Muscle of leg (tissue), 16 donors: Measurements from ENCODE around the gene LDB2. TPM values are rescaled to one million over a fixed set of nuclear protein-coding genes. Genes with fewer than 3 reads are reported as not detected.
A peak's percentile ranks its signal among the peaks of the same experiment; 100 is the strongest.
"Not testable (repeated sequence)": the region's sequence is repeated elsewhere in the genome, so short reads cannot be mapped to it uniquely, and the experiment has no call there.

Experiments used
- DNase-seq: peaks from one replicate; pipeline ENCODE4 v3.0.0; 2013
- H3K27ac ChIP-seq: one replicate; pipeline ENCODE4 v1.5.1; 2013; ENCODE audit warnings: mild to moderate bottlenecking, low read length, control low read depth
- H3K27me3 ChIP-seq: one replicate; pipeline ENCODE4 v1.6.1; 2013; ENCODE audit warnings: low read length; ENCODE audit not compliant: control insufficient read depth, insufficient read depth
- H3K36me3 ChIP-seq: one replicate; pipeline ENCODE4 v1.6.1; 2013; ENCODE audit warnings: low read length; ENCODE audit not compliant: control insufficient read depth, insufficient read depth
- H3K4me1 ChIP-seq: one replicate; pipeline ENCODE4 v1.6.1; 2013; ENCODE audit warnings: low read length; ENCODE audit not compliant: control insufficient read depth, insufficient read depth
- H3K4me3 ChIP-seq: one replicate; pipeline ENCODE4 v1.5.1; 2013; ENCODE audit warnings: low read length, control low read depth
- H3K9me3 ChIP-seq: replicated peaks from 2 replicates; pipeline ENCODE4 v1.6.1; 2013; ENCODE audit warnings: low read depth, low read length; ENCODE audit not compliant: control insufficient read depth
- WGBS: methylation state at CpG from one replicate; pipeline ENCODE4 v1.1.5; 2013; ENCODE audit warnings: missing lambda C conversion rate; ENCODE audit not compliant: insufficient coverage; 5-methylcytosine and 5-hydroxymethylcytosine counted together
- long read RNA-seq, 11 donors: transcript quantifications; one replicate each; lab custom pipeline, GENCODE V29; 2026
- polyA plus RNA-seq, 8 donors: library from polyadenylated mRNA; unstranded; fragments of 120-200 nt; gene quantifications; one replicate each; pipeline versions ENCODE4 v1.2.1 to v1.2.3, GENCODE V29; 2013; ENCODE audit warnings: inconsistent platforms in 1 of 8, low replicate concordance in 1 of 8; ENCODE audit not compliant: insufficient read length in 8 of 8, insufficient read depth in 1 of 8
- total RNA-seq: library from RNA; stranded (reverse); fragments of 120-200 nt; gene quantifications from one replicate; pipeline ENCODE4 v1.2.4, GENCODE V29; 2013

The LDB2 gene
- total RNA-seq (48.3 TPM), polyA plus RNA-seq (10 to 100 TPM; 38.5 to 57.2 (median 49.2) TPM)
- long read RNA-seq, donor 1, partial matches to known transcripts = 0 of 3 reads
- long read RNA-seq, donor 1, other reads (novel, unspliced or antisense) = 0 of 3 reads
- long read RNA-seq, donor 2, partial matches to known transcripts = 0 of 1 reads
- long read RNA-seq, donor 2, other reads (novel, unspliced or antisense) = 0 of 1 reads
- long read RNA-seq, donor 3, partial matches to known transcripts = 0 of 7 reads
- long read RNA-seq, donor 3, other reads (novel, unspliced or antisense) = 0 of 7 reads
- long read RNA-seq, donor 4, partial matches to known transcripts = 0 of 5 reads
- long read RNA-seq, donor 4, other reads (novel, unspliced or antisense) = 0 of 5 reads
- long read RNA-seq, donor 5, transcript LDB2-202 (9 exons, 2,476 nt) = major isoform, 7 of 21 reads
- long read RNA-seq, donor 5, transcript LDB2-201 (8 exons, 2,548 nt) = minor isoform, 5 of 21 reads
- long read RNA-seq, donor 5, partial matches to known transcripts = 5 of 21 reads
- long read RNA-seq, donor 5, other reads (novel, unspliced or antisense) = 0 of 21 reads
- long read RNA-seq, donor 6, partial matches to known transcripts = 0 of 2 reads
- long read RNA-seq, donor 6, other reads (novel, unspliced or antisense) = 0 of 2 reads
- long read RNA-seq, donor 7, partial matches to known transcripts = 22 of 27 reads
- long read RNA-seq, donor 7, other reads (novel, unspliced or antisense) = 0 of 27 reads
- long read RNA-seq, donor 8, partial matches to known transcripts = 0 of 5 reads
- long read RNA-seq, donor 8, other reads (novel, unspliced or antisense) = 0 of 5 reads
- long read RNA-seq, donor 9, partial matches to known transcripts = 8 of 11 reads
- long read RNA-seq, donor 9, other reads (novel, unspliced or antisense) = 0 of 11 reads
- long read RNA-seq, donor 10, partial matches to known transcripts = 0 of 6 reads
- long read RNA-seq, donor 10, other reads (novel, unspliced or antisense) = 0 of 6 reads
- long read RNA-seq, donor 11 = 0 reads

GRCh38 chr4:16897991-16898827 is at the start of gene LDB2:
TSS of gene LDB2 (minus strand) at chr4:16898645.
- peak; percentile 96 for DNase-seq
- Histone ChIP-seq H3K9me3 (no peaks in the 10 kb centered on the region), H3K27ac (peak within 1 kb of the TSS; percentile 86), H3K4me3 (peak within 1 kb of the TSS; percentile 65), H3K4me1 (peaks cover 4% of the 10 kb centered on the region), H3K36me3 (no peaks in the 10 kb centered on the region), H3K27me3 (no peaks in the 10 kb centered on the region)
- WGBS = 0% methylated on average over 7 of the region's 18 CpGs

- H3K4me3 ChIP-seq = no peak overlapping the region
- no peaks in the 10 kb centered on the region for H3K9me3 ChIP-seq
These were observed 44.0 kb upstream of the LDB2 start for GRCh38 chr4:16942491-16942890.

GRCh38 chr4:16939178-16939577 is 40.7 kb upstream of the LDB2 start:
- WGBS = no CpG with 5 or more reads among the region's 2 CpGs
- no peaks in the 10 kb centered on the region for H3K9me3 ChIP-seq
- no peaks in the 10 kb centered on the region for H3K4me1 ChIP-seq
- H3K27ac ChIP-seq = no peak overlapping the region
- no peaks in the 10 kb centered on the region for H3K36me3 ChIP-seq
- H3K27me3 ChIP-seq = no peaks in the 10 kb centered on the region
- no peak overlapping the region for H3K4me3 ChIP-seq
- no peak for DNase-seq

More at GRCh38 chr4:16942491-16942890, 44.0 kb upstream of the LDB2 start:
- Histone ChIP-seq H3K4me1 (no peaks in the 10 kb centered on the region), H3K27me3 (no peaks in the 10 kb centered on the region), H3K27ac (no peak overlapping the region), H3K36me3 (no peaks in the 10 kb centered on the region)
- DNase-seq = no peak
- 97% methylated on average over 5 of the region's 14 CpGs for WGBS

GRCh38 chr4:16938512-16939040 is 40.1 kb upstream of the LDB2 start:
- H3K27me3 ChIP-seq = no peaks in the 10 kb centered on the region
- H3K4me3 ChIP-seq = no peak overlapping the region
- no peak for DNase-seq
- H3K9me3 ChIP-seq = no peaks in the 10 kb centered on the region
- no peaks in the 10 kb centered on the region for H3K36me3 ChIP-seq
- H3K4me1 ChIP-seq = no peaks in the 10 kb centered on the region
- 78% methylated on average over 4 of the region's 6 CpGs for WGBS
- H3K27ac ChIP-seq = no peak overlapping the region

- WGBS = 55% methylated on average over 2 of the region's 5 CpGs
- Histone ChIP-seq H3K9me3 (no peaks in the 10 kb centered on the region), H3K27me3 (no peaks in the 10 kb centered on the region), H3K36me3 (no peaks in the 10 kb centered on the region), H3K27ac (no peak overlapping the region), H3K4me1 (no peaks in the 10 kb centered on the region), H3K4me3 (no peak overlapping the region)
- peak; percentile 52 for DNase-seq
These were observed 33.2 kb upstream of the LDB2 start for GRCh38 chr4:16931339-16932305.

- no peaks in the 10 kb centered on the region for H3K36me3 ChIP-seq
- no peak overlapping the region for H3K4me3 ChIP-seq
- no peak overlapping the region for H3K27ac ChIP-seq
- H3K27me3 ChIP-seq = no peaks in the 10 kb centered on the region
- no peak for DNase-seq
- no peaks in the 10 kb centered on the region for H3K4me1 ChIP-seq
- no peaks in the 10 kb centered on the region for H3K9me3 ChIP-seq
- no CpG with 5 or more reads among the region's 1 CpG for WGBS
These were observed 27.8 kb upstream of the LDB2 start for GRCh38 chr4:16926214-16926613.

- WGBS = 75% methylated on average over 2 of the region's 4 CpGs
- H3K27me3 ChIP-seq, H3K9me3 ChIP-seq, H3K4me3 ChIP-seq, DNase-seq, H3K4me1 ChIP-seq, H3K27ac ChIP-seq, H3K36me3 ChIP-seq: not testable (repeated sequence)
These were observed 20.3 kb upstream of the LDB2 start for GRCh38 chr4:16918716-16919115.

GRCh38 chr4:16916719-16917337 is 18.4 kb upstream of the LDB2 start:
- no peak for DNase-seq
- H3K4me3 ChIP-seq = no peak overlapping the region
- no peaks in the 10 kb centered on the region for H3K4me1 ChIP-seq
- no peak overlapping the region for H3K27ac ChIP-seq
- 82% methylated on average over 13 of the region's 13 CpGs for WGBS
- peaks cover 2% of the 10 kb centered on the region for H3K9me3 ChIP-seq
- H3K36me3 ChIP-seq = no peaks in the 10 kb centered on the region
- H3K27me3 ChIP-seq = no peaks in the 10 kb centered on the region
